ENCODE results near the gene DNAH8.

Gene DNAH8

GRCh38 chr6:38882157-38882556 is 167.0 kb downstream of the DNAH8 start:
- Histone ChIP-seq H4K20me1 (ENCODE audit: insufficient read depth) (no peaks in the 10 kb centered on the region), H3K4me2 (no peak overlapping the region), H3K79me2 (ENCODE audit: insufficient read depth, low read depth) (no peaks in the 10 kb centered on the region), H3K4me3 (IDR thresholded peaks at IDR 0.05; ENCODE audit: insufficient read depth, low read depth, low read length) (no peak overlapping the region), H3K27me3 (ENCODE audit: insufficient read depth, low read depth) (no peaks in the 10 kb centered on the region), H2AFZ (ENCODE audit: low read depth) (no peak overlapping the region), H3K9ac (no peak overlapping the region), H3K4me1 (ENCODE audit: low read depth, poor library complexity, severe bottlenecking) (no peaks in the 10 kb centered on the region), H3K27ac (no peak overlapping the region), H3K36me3 (ENCODE audit: insufficient read depth) (no peaks in the 10 kb centered on the region)
- no peak for TF ChIP-seq CTCF (conservative IDR thresholded peaks at IDR 0.05; ENCODE audit: low read depth, low read length)

GRCh38 chr6:38897507-38897906 is 182.4 kb downstream of the DNAH8 start:
- Histone ChIP-seq H4K20me1 (ENCODE audit: insufficient read depth) (no peaks in the 10 kb centered on the region), H3K4me1 (ENCODE audit: low read depth, poor library complexity, severe bottlenecking) (no peaks in the 10 kb centered on the region)

GRCh38 chr6:38901802-38902522 is 186.9 kb downstream of the DNAH8 start:
- Histone ChIP-seq H3K4me2 (no peak overlapping the region), H3K79me2 (ENCODE audit: insufficient read depth, low read depth) (no peaks in the 10 kb centered on the region), H3K9ac (no peak overlapping the region), H3K4me3 (IDR thresholded peaks at IDR 0.05; ENCODE audit: insufficient read depth, low read depth, low read length) (no peak overlapping the region), H3K36me3 (ENCODE audit: insufficient read depth) (no peaks in the 10 kb centered on the region), H3K27ac (no peak overlapping the region), H3K4me1 (ENCODE audit: low read depth, poor library complexity, severe bottlenecking) (peaks cover 6% of the 10 kb centered on the region), H3K27me3 (ENCODE audit: insufficient read depth, low read depth) (no peaks in the 10 kb centered on the region), H4K20me1 (ENCODE audit: insufficient read depth) (no peaks in the 10 kb centered on the region), H2AFZ (ENCODE audit: low read depth) (no peak overlapping the region)
- no peak for TF ChIP-seq CTCF (conservative IDR thresholded peaks at IDR 0.05; ENCODE audit: low read depth, low read length)

More at GRCh38 chr6:38897507-38897906, 182.4 kb downstream of the DNAH8 start:
- Histone ChIP-seq H3K4me3 (IDR thresholded peaks at IDR 0.05; ENCODE audit: insufficient read depth, low read depth, low read length) (no peak overlapping the region), H3K27ac (no peak overlapping the region), H3K4me2 (no peak overlapping the region), H3K79me2 (ENCODE audit: insufficient read depth, low read depth) (no peaks in the 10 kb centered on the region), H2AFZ (ENCODE audit: low read depth) (no peak overlapping the region), H3K27me3 (ENCODE audit: insufficient read depth, low read depth) (no peaks in the 10 kb centered on the region), H3K36me3 (ENCODE audit: insufficient read depth) (no peaks in the 10 kb centered on the region), H3K9ac (no peak overlapping the region)
- no peak for TF ChIP-seq CTCF (conservative IDR thresholded peaks at IDR 0.05; ENCODE audit: low read depth, low read length)

- Histone ChIP-seq H3K9ac (no peak overlapping the region), H3K36me3 (ENCODE audit: insufficient read depth) (no peaks in the 10 kb centered on the region), H3K4me3 (IDR thresholded peaks at IDR 0.05; ENCODE audit: insufficient read depth, low read depth, low read length) (no peak overlapping the region), H3K4me2 (no peak overlapping the region), H4K20me1 (ENCODE audit: insufficient read depth) (no peaks in the 10 kb centered on the region), H3K4me1 (ENCODE audit: low read depth, poor library complexity, severe bottlenecking) (peaks cover 6% of the 10 kb centered on the region), H2AFZ (ENCODE audit: low read depth) (no peak overlapping the region), H3K27me3 (ENCODE audit: insufficient read depth, low read depth) (no peaks in the 10 kb centered on the region), H3K79me2 (ENCODE audit: insufficient read depth, low read depth) (no peaks in the 10 kb centered on the region), H3K27ac (no peak overlapping the region)
- TF ChIP-seq CTCF (conservative IDR thresholded peaks at IDR 0.05; ENCODE audit: low read depth, low read length): no peak
Observed at GRCh38 chr6:38906582-38906981, 191.5 kb downstream of the DNAH8 start.

Measured in KMS-11 (cell line).